Upper lobe of left lung (tissue), 6 donors: ENCODE measurements around the gene RBM15B. TPM values are rescaled to one million over a fixed set of nuclear protein-coding genes. Genes with fewer than 3 reads are reported as not detected.
A peak's percentile ranks its signal among the peaks of the same experiment; 100 is the strongest.

ENCODE experiments used
- ATAC-seq, 2 donors: fragments of 200-7000 bp; cut with Tn5 transposase; one replicate each; pipeline ENCODE4 v1.9.1; 2022; ENCODE audit warnings: mild to moderate bottlenecking in 2 of 2, moderate library complexity in 2 of 2; ENCODE audit not compliant: low FRiP score in 2 of 2
- DNase-seq, 2 donors: peaks; one replicate each; pipeline ENCODE4 v3.0.0-alpha.2; 2019 to 2020
- H3K27ac ChIP-seq, 4 donors: fragments of 200-600 bp; sonication (generic); one replicate each; pipeline ENCODE4 v1.5.1; 2016 to 2019
- H3K27me3 ChIP-seq, 4 donors: fragments of 200-600 bp; sonication (generic); one replicate each; pipeline ENCODE4 v1.5.1; 2017 to 2019
- H3K36me3 ChIP-seq, 4 donors: fragments of 200-600 bp; sonication (generic); one replicate each; pipeline ENCODE4 v1.5.1; 2016 to 2019
- H3K4me1 ChIP-seq, 4 donors: fragments of 200-600 bp; sonication (generic); one replicate each; pipeline ENCODE4 v1.5.1; 2018 to 2019
- H3K4me3 ChIP-seq, 4 donors: fragments of 200-600 bp; sonication (generic); one replicate each; pipeline ENCODE4 v1.5.1; 2017 to 2019; ENCODE audit warnings: mild to moderate bottlenecking in 2 of 4, moderate library complexity in 1 of 4
- H3K9me3 ChIP-seq, 4 donors: fragments of 200-600 bp; sonication (generic); one replicate each; pipeline ENCODE4 v1.5.1; 2018 to 2019
- CTCF ChIP-seq, 6 experiments: fragments of 450-650 bp in 4 of 6; fragments of 200-600 bp in 2 of 6; sonication (generic) in 2 of 6; IDR thresholded peaks; one replicate each; pipeline ENCODE4 v1.5.1; 2016 to 2019; ENCODE audit warnings: antibody characterized with exemption in 6 of 6
- EP300 ChIP-seq, 4 donors: sonication (generic); formaldehyde crosslinking; IDR thresholded peaks; one replicate each; pipeline ENCODE4 v1.5.1; 2017; ENCODE audit warnings: antibody characterized with exemption in 4 of 4, control low read depth in 2 of 4
- POLR2A ChIP-seq, 4 donors: fragments of 450-650 bp; IDR thresholded peaks; one replicate each; pipeline ENCODE4 v1.5.1; 2016 to 2017; ENCODE audit warnings: antibody characterized with exemption in 4 of 4, mild to moderate bottlenecking in 2 of 4
- POLR2AphosphoS5 ChIP-seq, 2 donors: sonication (generic); formaldehyde crosslinking; IDR thresholded peaks; one replicate each; pipeline ENCODE4 v1.5.1; 2017; ENCODE audit warnings: antibody characterized with exemption in 2 of 2
- WGBS, 2 donors: methylation state at CpG; one replicate each; pipeline ENCODE4 v1.1.5; 2017 to 2018; 5-methylcytosine and 5-hydroxymethylcytosine counted together
- total RNA-seq, 6 donors: library from RNA; depleted of rRNA in 4 of 6; stranded (reverse); fragments of >200 nt in 4 of 6; gene quantifications; one replicate each; pipeline versions ENCODE4 v1.1.0 to v1.2.1, GENCODE V29; 2016 to 2021
- donor health status: DM: no; HTN: no; CAD: no; lungs with moderate emphysema.
- donor health status: DM: no; HTN: yes; CAD: no; lungs with severe emphysema.

RBM15B gene
- total RNA-seq, 6 donors from 2014 or later, result 22.0 to 39.8 (median 27.2) TPM

GRCh38 chr3:51422211-51422610 is 31.1 kb downstream of the RBM15B start:
- Histone ChIP-seq H3K27me3 (no peaks in the 10 kb centered on the region), H3K9me3 (no peaks in the 10 kb centered on the region), H3K36me3 (peaks cover 21 to 87% (median 38%) of the 10 kb centered on the region in 4 donors), H3K4me1 (no peaks in the 10 kb centered on the region), H3K27ac (no peak overlapping the region), H3K4me3 (no peak overlapping the region)
- WGBS, 2 donors, result 93 to 95% methylated on average over 3 of the region's 3 CpGs
- TF ChIP-seq POLR2AphosphoS5 (IDR thresholded peaks at IDR 0.05) (no peak), POLR2A (IDR thresholded peaks at IDR 0.05) (no peak), CTCF (IDR thresholded peaks at IDR 0.05) (no peak), EP300 (IDR thresholded peaks at IDR 0.05) (no peak)
- ATAC-seq (no peak), DNase-seq (no peak)

GRCh38 chr3:51426921-51427320 is 35.8 kb downstream of the RBM15B start:
- DNase-seq (no peak), ATAC-seq (no peak)
- WGBS, 2 donors, result 92 to 94% methylated on average over 4 of the region's 4 CpGs
- H3K9me3 ChIP-seq, result no peaks in the 10 kb centered on the region
- no peak for TF ChIP-seq EP300 (IDR thresholded peaks at IDR 0.05)
- no peak overlapping the region for H3K27ac ChIP-seq
- no peaks in the 10 kb centered on the region for H3K4me1 ChIP-seq
- no peak overlapping the region for H3K4me3 ChIP-seq
- H3K27me3 ChIP-seq, result no peaks in the 10 kb centered on the region
- H3K36me3 ChIP-seq, result peaks cover 0 to 83% (median 39%) of the 10 kb centered on the region in 4 donors

GRCh38 chr3:51429138-51429537 is 38.1 kb downstream of the RBM15B start:
- Histone ChIP-seq H3K4me3 (no peak overlapping the region), H3K9me3 (no peaks in the 10 kb centered on the region), H3K27me3 (no peaks in the 10 kb centered on the region), H3K36me3 (peaks cover 4 to 75% (median 44%) of the 10 kb centered on the region in 4 donors), H3K4me1 (no peaks in the 10 kb centered on the region), H3K27ac (no peak overlapping the region)
- DNase-seq, result peak in 1 of 2 donors; percentile 53
- 69 to 85% methylated on average over 3 of the region's 3 CpGs for WGBS, 2 donors
- no peak for ATAC-seq
- TF ChIP-seq POLR2AphosphoS5 (IDR thresholded peaks at IDR 0.05) (no peak), EP300 (IDR thresholded peaks at IDR 0.05) (no peak), POLR2A (IDR thresholded peaks at IDR 0.05) (no peak), CTCF (IDR thresholded peaks at IDR 0.05) (no peak)

GRCh38 chr3:51434110-51434509 is 43.0 kb downstream of the RBM15B start:
- H3K9me3 ChIP-seq, result no peaks in the 10 kb centered on the region
- H3K27me3 ChIP-seq, result no peaks in the 10 kb centered on the region
- WGBS, 2 donors, result 96 to 97% methylated on average over 5 of the region's 5 CpGs
- no peak overlapping the region for H3K4me3 ChIP-seq
- no peak overlapping the region for H3K27ac ChIP-seq
- DNase-seq, result no peak
- H3K36me3 ChIP-seq, result peaks cover 4 to 55% (median 36%) of the 10 kb centered on the region in 4 donors
- H3K4me1 ChIP-seq, result no peaks in the 10 kb centered on the region
- no peak for ATAC-seq
- no peak for TF ChIP-seq EP300 (IDR thresholded peaks at IDR 0.05)
- TF ChIP-seq POLR2A (IDR thresholded peaks at IDR 0.05), result no peak
- no peak for TF ChIP-seq POLR2AphosphoS5 (IDR thresholded peaks at IDR 0.05)
- no peak for TF ChIP-seq CTCF (IDR thresholded peaks at IDR 0.05)

GRCh38 chr3:51434746-51435327 is 43.8 kb downstream of the RBM15B start:
- no peak overlapping the region for H3K4me3 ChIP-seq
- H3K27me3 ChIP-seq, result no peaks in the 10 kb centered on the region
- TF ChIP-seq CTCF (IDR thresholded peaks at IDR 0.05), result peak in 5 of 6 experiments; percentile 40 to 55 (median 43)
- TF ChIP-seq POLR2A (IDR thresholded peaks at IDR 0.05), result no peak
- no peak overlapping the region for H3K27ac ChIP-seq
- DNase-seq, result peak in 1 of 2 donors; percentile 51
- ATAC-seq, result peak; percentile 73 to 83
- no peaks in the 10 kb centered on the region for H3K9me3 ChIP-seq
- H3K4me1 ChIP-seq, result no peaks in the 10 kb centered on the region
- peaks cover 4 to 55% (median 33%) of the 10 kb centered on the region in 4 donors for H3K36me3 ChIP-seq
